SH-SY5Y (cell line): ENCODE data around the gene PAK1.

Experiments
- GATA2 ChIP-seq: IDR thresholded peaks from 2 replicates; pipeline ENCODE4 v1.6.1; 2011; ENCODE audit warnings: mild to moderate bottlenecking, low read depth, low read length
- GATA3 ChIP-seq: IDR thresholded peaks from 2 replicates; pipeline ENCODE4 v1.6.1; 2011; ENCODE audit warnings: low read depth, mild to moderate bottlenecking, low read length, moderate library complexity

The PAK1 gene

GRCh38 chr11:77473801-77474683 lies at the start of gene PAK1:
Gene PAK1, minus strand, starts transcription at chr11:77474094. Its CDS starts 81,574 bp downstream, at chr11:77392520.
- TF ChIP-seq GATA3 (no peak), GATA2 (no peak)

GRCh38 chr11:77522215-77522614 lies 48.3 kb upstream of the PAK1 start:
- TF ChIP-seq GATA3 (no peak), GATA2 (no peak)

- TF ChIP-seq GATA2 (no peak), GATA3 (no peak)
These were observed 46.0 kb upstream of the PAK1 start for GRCh38 chr11:77519847-77520246.

GRCh38 chr11:77518471-77518870 lies 44.6 kb upstream of the PAK1 start:
- no peak for TF ChIP-seq GATA3
- no peak for TF ChIP-seq GATA2

GRCh38 chr11:77517753-77518152 lies 43.9 kb upstream of the PAK1 start:
- TF ChIP-seq GATA2 (no peak), GATA3 (no peak)

GRCh38 chr11:77517226-77517625 lies 43.3 kb upstream of the PAK1 start:
- TF ChIP-seq GATA2 (no peak), GATA3 (no peak)

- TF ChIP-seq GATA3 (no peak), GATA2 (no peak)
These were observed 41.6 kb upstream of the PAK1 start for GRCh38 chr11:77515483-77515882.

GRCh38 chr11:77515063-77515462 lies 41.2 kb upstream of the PAK1 start:
- TF ChIP-seq GATA3, result no peak
- no peak for TF ChIP-seq GATA2

GRCh38 chr11:77512092-77512491 lies 38.2 kb upstream of the PAK1 start:
- TF ChIP-seq GATA2 (no peak), GATA3 (no peak)

GRCh38 chr11:77510851-77511250 lies 37.0 kb upstream of the PAK1 start:
- TF ChIP-seq GATA2 (no peak), GATA3 (no peak)

- no peak for TF ChIP-seq GATA2
- TF ChIP-seq GATA3, result no peak
These were observed 36.2 kb upstream of the PAK1 start for GRCh38 chr11:77510095-77510494.

- TF ChIP-seq GATA2, result no peak
- TF ChIP-seq GATA3, result no peak
These were observed 34.1 kb upstream of the PAK1 start for GRCh38 chr11:77508019-77508418.

GRCh38 chr11:77506857-77507256 lies 33.0 kb upstream of the PAK1 start:
- peak; percentile 78 for TF ChIP-seq GATA2
- TF ChIP-seq GATA3, result no peak

- TF ChIP-seq GATA3, result no peak
- no peak for TF ChIP-seq GATA2
These were observed 32.1 kb upstream of the PAK1 start for GRCh38 chr11:77505956-77506355.

- no peak for TF ChIP-seq GATA3
- no peak for TF ChIP-seq GATA2
These were observed 29.1 kb upstream of the PAK1 start for GRCh38 chr11:77503006-77503405.
